SK-N-SH treated with all-trans-retinoic acid at 6 μM for 48 hours (cell line): ENCODE data around the gene CDKN3.
"Not testable (repeated sequence)": the region's sequence is repeated elsewhere in the genome, so short reads cannot be mapped to it uniquely, and the experiment has no call there.

Source experiments
- ATAC-seq: fragments of 200-7000 bp; cut with Tn5 transposase; 3 replicates; pipeline ENCODE4 v1.9.1; 2020; ENCODE audit warnings: mild to moderate bottlenecking, moderate library complexity
- ARNTL ChIP-seq: fragments of 450-650 bp; formaldehyde crosslinking; IDR thresholded peaks from 2 replicates; pipeline ENCODE4 v1.5.0; 2020; ENCODE audit warnings: low read depth, mild to moderate bottlenecking, moderate library complexity, borderline replicate concordance
- BACH2 ChIP-seq: fragments of 250-450 bp; sonication (Bioruptor Pico); IDR thresholded peaks from 2 replicates; pipeline ENCODE4 v1.9.0; 2021; ENCODE audit warnings: mild to moderate bottlenecking, borderline replicate concordance
- ESRRG ChIP-seq: fragments of 250-450 bp; sonication (Bioruptor Pico); IDR thresholded peaks from 2 replicates; pipeline ENCODE4 v1.6.1; 2021; ENCODE audit warnings: mild to moderate bottlenecking
- OSR1 ChIP-seq: fragments of 250-450 bp; sonication (Bioruptor Pico); IDR thresholded peaks from 2 replicates; pipeline ENCODE4 v1.8.0; 2022; ENCODE audit warnings: moderate library complexity, mild to moderate bottlenecking, inconsistent platforms
- PATZ1 ChIP-seq: fragments of 250-450 bp; sonication (Bioruptor Pico); IDR thresholded peaks from 2 replicates; pipeline ENCODE4 v1.8.0; 2020; ENCODE audit warnings: mild to moderate bottlenecking, moderate library complexity, borderline replicate concordance
- POU6F1 ChIP-seq: fragments of 250-450 bp; sonication (Bioruptor Pico); IDR thresholded peaks from 2 replicates; pipeline ENCODE4 v1.8.0; 2021; ENCODE audit warnings: low read depth, mild to moderate bottlenecking, moderate library complexity, borderline replicate concordance
- PPARA ChIP-seq: fragments of 250-450 bp; sonication (Bioruptor Pico); IDR thresholded peaks from 2 replicates; pipeline ENCODE4 v1.5.0; 2020; ENCODE audit warnings: mild to moderate bottlenecking, borderline replicate concordance
- RARB ChIP-seq: fragments of 250-450 bp; sonication (Bioruptor Pico); IDR thresholded peaks from 2 replicates; pipeline ENCODE4 v1.8.0; 2021; ENCODE audit warnings: mild to moderate bottlenecking, moderate library complexity
- TOX ChIP-seq: fragments of 250-450 bp; sonication (Bioruptor Pico); IDR thresholded peaks from 2 replicates; pipeline ENCODE4 v1.8.0; 2021; ENCODE audit warnings: mild to moderate bottlenecking, moderate library complexity, borderline replicate concordance
- ZFP3 ChIP-seq: fragments of 250-450 bp; sonication (Bioruptor Pico); IDR thresholded peaks from 2 replicates; pipeline ENCODE4 v1.5.0; 2020; ENCODE audit warnings: mild to moderate bottlenecking, moderate library complexity
- ZNF565 ChIP-seq: fragments of 450-650 bp; formaldehyde crosslinking; conservative IDR thresholded peaks from 2 replicates; pipeline ENCODE4 v1.5.0; 2020; ENCODE audit warnings: low read depth, mild to moderate bottlenecking, moderate library complexity
- TF ChIP-seq, protein P1 (sequence below): fragments of 250-450 bp; sonication (Bioruptor Pico); IDR thresholded peaks from 2 replicates; pipeline ENCODE4 v1.5.0; 2020; ENCODE audit warnings: mild to moderate bottlenecking, moderate library complexity
- TF ChIP-seq, protein P2 (sequence below): fragments of 250-450 bp; sonication (Bioruptor Pico); IDR thresholded peaks from 2 replicates; pipeline ENCODE4 v1.5.1; 2021; ENCODE audit warnings: mild to moderate bottlenecking, moderate library complexity
- TF ChIP-seq, protein P3 (sequence below): fragments of 250-450 bp; sonication (Bioruptor Pico); IDR thresholded peaks from 2 replicates; pipeline ENCODE4 v1.5.1; 2020; ENCODE audit warnings: low read depth, mild to moderate bottlenecking, moderate library complexity

The CDKN3 gene

DNA sequence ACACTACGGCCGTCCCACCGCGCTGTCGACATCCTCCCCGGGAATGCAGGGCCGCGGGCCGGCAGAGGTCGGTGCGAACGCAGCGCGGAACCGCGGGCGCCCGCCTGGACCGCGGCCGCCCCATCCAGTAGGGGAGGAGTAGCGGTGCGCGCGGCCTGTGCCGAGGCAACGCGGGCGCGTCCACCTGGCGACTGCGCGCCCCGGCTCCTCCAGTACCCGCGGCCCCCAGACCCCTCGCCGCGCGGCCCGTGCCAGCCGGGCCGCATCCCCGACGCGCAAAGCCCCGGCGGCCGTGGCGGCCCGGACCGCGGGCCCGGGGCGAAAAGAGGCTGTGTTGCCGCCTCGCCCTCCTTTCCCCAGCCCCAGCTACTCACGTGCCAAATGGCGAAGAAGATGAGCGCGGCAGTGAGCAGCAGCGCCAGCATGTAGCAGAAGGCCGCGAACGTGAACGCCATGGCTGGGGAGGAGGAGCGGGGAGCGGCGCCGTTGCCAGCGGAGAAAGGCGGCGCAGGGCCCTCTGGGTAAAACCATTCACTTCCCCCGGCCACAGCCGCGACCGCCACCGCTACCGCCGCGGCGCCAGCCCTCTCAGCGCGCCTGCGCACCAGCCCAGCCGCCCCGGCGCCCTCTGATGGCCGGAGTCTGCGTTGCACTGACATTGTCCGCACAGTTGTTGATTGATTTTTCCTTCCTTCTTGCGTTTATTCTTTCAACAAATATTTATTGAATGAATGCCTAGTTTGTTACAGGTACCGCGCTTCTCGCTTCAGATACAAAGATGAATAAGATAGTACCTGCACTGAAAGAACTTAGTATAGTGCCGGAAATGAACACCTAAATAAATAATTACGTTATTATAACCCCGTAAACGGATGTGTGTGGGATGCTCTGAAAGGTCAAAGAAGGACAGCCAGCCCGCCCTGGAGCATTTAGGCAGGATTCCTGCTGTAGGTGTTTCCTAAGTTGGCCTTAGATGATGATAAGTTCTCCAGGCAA is 44.4 kb downstream of the CDKN3 start, which contains the start of gene CNIH1:
Gene CNIH1 (minus strand): TSS at position 502 of the 996 bp plus-strand sequence. CDS start 47 bp downstream, at position 455.
- ATAC-seq = peak; percentile 97
- no peak for TF ChIP-seq ZNF565
- TF ChIP-seq POU6F1 (CRISPR knock-in tag) = no peak
- TF ChIP-seq PATZ1 (CRISPR knock-in tag) = no peak
- TF ChIP-seq ARNTL (CRISPR knock-in tag) = no peak
- TF ChIP-seq BACH2 (CRISPR knock-in tag) = peak; percentile 40; the same call in 1 of the 2 replicates
- TF ChIP-seq, protein P1, sequence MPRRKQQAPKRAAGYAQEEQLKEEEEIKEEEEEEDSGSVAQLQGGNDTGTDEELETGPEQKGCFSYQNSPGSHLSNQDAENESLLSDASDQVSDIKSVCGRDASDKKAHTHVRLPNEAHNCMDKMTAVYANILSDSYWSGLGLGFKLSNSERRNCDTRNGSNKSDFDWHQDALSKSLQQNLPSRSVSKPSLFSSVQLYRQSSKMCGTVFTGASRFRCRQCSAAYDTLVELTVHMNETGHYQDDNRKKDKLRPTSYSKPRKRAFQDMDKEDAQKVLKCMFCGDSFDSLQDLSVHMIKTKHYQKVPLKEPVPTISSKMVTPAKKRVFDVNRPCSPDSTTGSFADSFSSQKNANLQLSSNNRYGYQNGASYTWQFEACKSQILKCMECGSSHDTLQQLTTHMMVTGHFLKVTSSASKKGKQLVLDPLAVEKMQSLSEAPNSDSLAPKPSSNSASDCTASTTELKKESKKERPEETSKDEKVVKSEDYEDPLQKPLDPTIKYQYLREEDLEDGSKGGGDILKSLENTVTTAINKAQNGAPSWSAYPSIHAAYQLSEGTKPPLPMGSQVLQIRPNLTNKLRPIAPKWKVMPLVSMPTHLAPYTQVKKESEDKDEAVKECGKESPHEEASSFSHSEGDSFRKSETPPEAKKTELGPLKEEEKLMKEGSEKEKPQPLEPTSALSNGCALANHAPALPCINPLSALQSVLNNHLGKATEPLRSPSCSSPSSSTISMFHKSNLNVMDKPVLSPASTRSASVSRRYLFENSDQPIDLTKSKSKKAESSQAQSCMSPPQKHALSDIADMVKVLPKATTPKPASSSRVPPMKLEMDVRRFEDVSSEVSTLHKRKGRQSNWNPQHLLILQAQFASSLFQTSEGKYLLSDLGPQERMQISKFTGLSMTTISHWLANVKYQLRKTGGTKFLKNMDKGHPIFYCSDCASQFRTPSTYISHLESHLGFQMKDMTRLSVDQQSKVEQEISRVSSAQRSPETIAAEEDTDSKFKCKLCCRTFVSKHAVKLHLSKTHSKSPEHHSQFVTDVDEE (CRISPR knock-in tag) = no peak

GRCh38 chr14:54442961-54443360 is 46.2 kb downstream of the CDKN3 start:
- not testable (repeated sequence) for ATAC-seq

- TF ChIP-seq PATZ1 (CRISPR knock-in tag) = no peak
- no peak for TF ChIP-seq RARB (CRISPR knock-in tag)
- no peak for TF ChIP-seq TOX (CRISPR knock-in tag)
- TF ChIP-seq, protein P2, sequence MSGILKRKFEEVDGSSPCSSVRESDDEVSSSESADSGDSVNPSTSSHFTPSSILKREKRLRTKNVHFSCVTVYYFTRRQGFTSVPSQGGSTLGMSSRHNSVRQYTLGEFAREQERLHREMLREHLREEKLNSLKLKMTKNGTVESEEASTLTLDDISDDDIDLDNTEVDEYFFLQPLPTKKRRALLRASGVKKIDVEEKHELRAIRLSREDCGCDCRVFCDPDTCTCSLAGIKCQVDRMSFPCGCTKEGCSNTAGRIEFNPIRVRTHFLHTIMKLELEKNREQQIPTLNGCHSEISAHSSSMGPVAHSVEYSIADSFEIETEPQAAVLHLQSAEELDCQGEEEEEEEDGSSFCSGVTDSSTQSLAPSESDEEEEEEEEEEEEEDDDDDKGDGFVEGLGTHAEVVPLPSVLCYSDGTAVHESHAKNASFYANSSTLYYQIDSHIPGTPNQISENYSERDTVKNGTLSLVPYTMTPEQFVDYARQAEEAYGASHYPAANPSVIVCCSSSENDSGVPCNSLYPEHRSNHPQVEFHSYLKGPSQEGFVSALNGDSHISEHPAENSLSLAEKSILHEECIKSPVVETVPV = no peak
- no peak for TF ChIP-seq OSR1
- ATAC-seq = no peak
These were observed 47.2 kb downstream of the CDKN3 start for GRCh38 chr14:54443981-54444380.

DNA sequence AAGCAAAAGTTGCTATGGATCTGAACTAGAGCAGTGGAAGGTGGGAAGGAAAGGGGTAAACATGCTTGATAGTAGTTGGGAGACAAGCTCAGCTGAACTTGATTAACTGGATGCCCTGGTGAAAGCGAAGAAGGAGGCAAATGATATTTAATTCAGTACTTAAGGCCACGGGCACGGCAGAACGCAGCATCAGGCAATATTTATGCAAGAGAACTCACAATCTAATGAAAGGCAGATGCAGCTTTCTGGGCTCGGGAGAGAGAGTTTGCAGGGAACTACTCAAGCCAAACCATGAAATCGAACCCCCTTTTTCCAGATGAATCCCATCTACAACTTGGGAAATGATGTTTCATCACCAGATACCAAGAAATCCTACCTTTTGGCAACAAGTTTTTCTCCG is 47.9 kb downstream of the CDKN3 start:
- ATAC-seq = no peak
- TF ChIP-seq PPARA (CRISPR knock-in tag) = no peak
- TF ChIP-seq RARB (CRISPR knock-in tag) = no peak
- TF ChIP-seq, protein P3, sequence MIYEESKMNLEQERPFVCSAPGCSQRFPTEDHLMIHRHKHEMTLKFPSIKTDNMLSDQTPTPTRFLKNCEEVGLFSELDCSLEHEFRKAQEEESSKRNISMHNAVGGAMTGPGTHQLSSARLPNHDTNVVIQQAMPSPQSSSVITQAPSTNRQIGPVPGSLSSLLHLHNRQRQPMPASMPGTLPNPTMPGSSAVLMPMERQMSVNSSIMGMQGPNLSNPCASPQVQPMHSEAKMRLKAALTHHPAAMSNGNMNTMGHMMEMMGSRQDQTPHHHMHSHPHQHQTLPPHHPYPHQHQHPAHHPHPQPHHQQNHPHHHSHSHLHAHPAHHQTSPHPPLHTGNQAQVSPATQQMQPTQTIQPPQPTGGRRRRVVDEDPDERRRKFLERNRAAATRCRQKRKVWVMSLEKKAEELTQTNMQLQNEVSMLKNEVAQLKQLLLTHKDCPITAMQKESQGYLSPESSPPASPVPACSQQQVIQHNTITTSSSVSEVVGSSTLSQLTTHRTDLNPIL (CRISPR knock-in tag) = no peak
- TF ChIP-seq ARNTL (CRISPR knock-in tag) = no peak
- TF ChIP-seq ESRRG (CRISPR knock-in tag) = no peak
- TF ChIP-seq ZNF565 = no peak
- no peak for TF ChIP-seq ZFP3 (CRISPR knock-in tag)
- TF ChIP-seq, protein P2 = no peak
